HCT116 (cell line): ENCODE data around the gene ZFHX2. TPM values are rescaled to one million over a fixed set of nuclear protein-coding genes. Genes with fewer than 3 reads are reported as not detected.

Source experiments
- ATAC-seq: fragments of 200-7000 bp; cut with Tn5 transposase; 2 replicates; pipeline ENCODE4 v1.9.1; 2020; ENCODE audit warnings: mild to moderate bottlenecking, moderate library complexity
- BruUV-seq: library from RNA; stranded (reverse); fragments of 400-500 nt; replicated peaks from 2 replicates; lab custom pipeline; 2021; lab: Mats Ljungman, UMichigan
- CTCF ChIA-PET: fragments of 300-600 bp; sonication (Branson Sonifier 250); formaldehyde crosslinking; loops from one replicate; lab custom pipeline; 2021; ENCODE audit warnings: antibody characterized with exemption; lab: Charles Lee
- POLR2A ChIA-PET: fragments of 300-600, 350-600 bp; sonication (Branson Sonifier 250); formaldehyde crosslinking; loops from one replicate; lab custom pipeline; 2021; ENCODE audit warnings: antibody characterized with exemption; lab: Charles Lee
- RAD21 ChIA-PET, 2 experiments: fragments of 300-600 bp; sonication (Branson Sonifier 250); formaldehyde crosslinking; loops; one replicate each; lab custom pipeline; 2023; ENCODE audit warnings: low total read pairs in 2 of 2; ENCODE audit not compliant: uncharacterized antibody in 2 of 2, unreplicated experiment in 2 of 2, low non-redundant PET in 1 of 2; lab: Charles Lee
- DNase-seq: peaks from one replicate; pipeline ENCODE4 v3.0.0-alpha.2; 2010; ENCODE audit warnings: low read depth, low spot score
- H2AFZ ChIP-seq: fragments of 200-600 bp; shearing (Covaris generic), sonication (generic); 2 replicates; pipeline ENCODE4 v1.6.1; 2017; ENCODE audit warnings: low read depth, mixed run types, mixed read lengths, antibody characterized with exemption, low read length; ENCODE audit not compliant: poor library complexity, severe bottlenecking
- H3K27ac ChIP-seq: 2 replicates; pipeline ENCODE4 v1.5.1; 2012; ENCODE audit warnings: low read depth, low read length
- H3K27me3 ChIP-seq: fragments of 200-600 bp; sonication (generic); 2 replicates; pipeline ENCODE4 v1.6.1; 2016; ENCODE audit warnings: mixed run types, low read length, mixed read lengths; ENCODE audit not compliant: insufficient read depth
- H3K36me3 ChIP-seq, 2 experiments: fragments of 200-500 bp in 1 of 2; fragments of 200-600 bp in 1 of 2; sonication (Bioruptor generic) in 1 of 2; sonication (generic) in 1 of 2; 2 replicates each; pipeline versions ENCODE4 v1.5.1 to v1.6.1; 2014 to 2016; ENCODE audit warnings: low read length in 2 of 2, inconsistent platforms in 1 of 2, mixed read lengths in 1 of 2, mixed run types in 1 of 2; ENCODE audit not compliant: insufficient read depth in 2 of 2, control insufficient read depth in 1 of 2
- H3K4me1 ChIP-seq, 2 experiments: fragments of 200-600 bp in 1 of 2; sonication (generic) in 1 of 2; 2 replicates each; pipeline versions ENCODE4 v1.5.1 to v1.6.1; 2012 to 2017; ENCODE audit warnings: low read length in 2 of 2, inconsistent platforms in 1 of 2, mild to moderate bottlenecking in 1 of 2, mixed read lengths in 1 of 2, mixed run types in 1 of 2, moderate library complexity in 1 of 2; ENCODE audit not compliant: insufficient read depth in 2 of 2, control insufficient read depth in 1 of 2
- H3K4me2 ChIP-seq: fragments of 200-600 bp; sonication (generic); 2 replicates; pipeline ENCODE4 v1.6.1; 2017; ENCODE audit warnings: mixed run types, low read length, mixed read lengths
- H3K4me3 ChIP-seq, 2 experiments: fragments of 200-600 bp in 1 of 2; sonication (generic) in 1 of 2; replicated peaks in 1 of 2; 2 replicates each; pipeline ENCODE4 v1.5.1; 2011 to 2016; ENCODE audit warnings: low read length in 2 of 2, control low read depth in 1 of 2, low read depth in 1 of 2, mild to moderate bottlenecking in 1 of 2, mixed read lengths in 1 of 2, mixed run types in 1 of 2
- H3K79me2 ChIP-seq: fragments of 200-600 bp; sonication (generic); 2 replicates; pipeline ENCODE4 v1.6.1; 2017; ENCODE audit warnings: mild to moderate bottlenecking, mixed run types, low read length, moderate library complexity, mixed read lengths; ENCODE audit not compliant: insufficient read depth
- H3K9ac ChIP-seq: fragments of 200-600 bp; sonication (generic); 2 replicates; pipeline ENCODE4 v1.6.1; 2016; ENCODE audit warnings: low read length, mixed read lengths
- H3K9me2 ChIP-seq: fragments of 200-600 bp; sonication (generic), shearing (Covaris generic); 2 replicates; pipeline ENCODE4 v1.6.1; 2017; ENCODE audit warnings: mixed run types, mild to moderate bottlenecking, moderate library complexity; ENCODE audit not compliant: insufficient read depth
- H3K9me3 ChIP-seq, 2 experiments: fragments of 200-500 bp in 1 of 2; fragments of 200-600 bp in 1 of 2; sonication (Bioruptor generic) in 1 of 2; sonication (generic) in 1 of 2; 2 replicates each; pipeline ENCODE4 v1.6.1; 2014 to 2017; ENCODE audit warnings: low read length in 2 of 2, mixed read lengths in 2 of 2, inconsistent platforms in 1 of 2, low read depth in 1 of 2, mild to moderate bottlenecking in 1 of 2, mixed run types in 1 of 2, moderate library complexity in 1 of 2; ENCODE audit not compliant: control insufficient read depth in 1 of 2, insufficient read depth in 1 of 2
- H4K20me1 ChIP-seq: fragments of 200-600 bp; sonication (generic), shearing (Covaris generic); 2 replicates; pipeline ENCODE4 v1.6.1; 2017; ENCODE audit warnings: mixed run types, mild to moderate bottlenecking, moderate library complexity; ENCODE audit not compliant: insufficient read depth
- ATF3 ChIP-seq: IDR thresholded peaks from 2 replicates; pipeline ENCODE4 v1.6.1; 2012
- CBX3 ChIP-seq: IDR thresholded peaks from 2 replicates; pipeline ENCODE4 v1.6.1; 2012; ENCODE audit warnings: low read depth
- CEBPB ChIP-seq: IDR thresholded peaks from 2 replicates; pipeline ENCODE4 v1.6.1; 2012; ENCODE audit warnings: low read depth
- CTCF ChIP-seq, 3 experiments: fragments of 200-600 bp in 1 of 3; sonication (generic) in 1 of 3; IDR thresholded peaks in 2 of 3; conservative IDR thresholded peaks in 1 of 3; 2 replicates each; pipeline ENCODE4 v1.5.1; 2012 to 2017; ENCODE audit warnings: low read depth in 2 of 3, low read length in 2 of 3, antibody characterized with exemption in 1 of 3, borderline replicate concordance in 1 of 3, control low read depth in 1 of 3, mild to moderate bottlenecking in 1 of 3, mixed read lengths in 1 of 3, mixed run types in 1 of 3, moderate library complexity in 1 of 3; ENCODE audit not compliant: insufficient read depth in 1 of 3
- ELF1 ChIP-seq: IDR thresholded peaks from 2 replicates; pipeline ENCODE4 v1.6.1; 2012; ENCODE audit warnings: low read depth, borderline replicate concordance
- MAX ChIP-seq: IDR thresholded peaks from 2 replicates; pipeline ENCODE4 v1.6.1; 2012
- POLR2A ChIP-seq: IDR thresholded peaks from 2 replicates; pipeline ENCODE4 v1.7.0; 2011; ENCODE audit warnings: borderline replicate concordance; ENCODE audit not compliant: insufficient read depth, insufficient read length; ENCODE audit errors: extremely low read depth
- POLR2AphosphoS5 ChIP-seq: IDR thresholded peaks from 2 replicates; pipeline ENCODE4 v1.6.1; 2011; ENCODE audit warnings: mild to moderate bottlenecking, low read depth, low read length, moderate library complexity
- RAD21 ChIP-seq: IDR thresholded peaks from 2 replicates; pipeline ENCODE4 v1.6.1; 2012; ENCODE audit warnings: low read depth, mild to moderate bottlenecking
- SIN3A ChIP-seq: IDR thresholded peaks from 2 replicates; pipeline ENCODE4 v1.6.1; 2012; ENCODE audit warnings: low read depth
- SRF ChIP-seq: IDR thresholded peaks from 2 replicates; pipeline ENCODE4 v1.6.1; 2012; ENCODE audit warnings: low read depth
- TCF7L2 ChIP-seq: IDR thresholded peaks from 2 replicates; pipeline ENCODE4 v1.7.0; 2011; ENCODE audit warnings: borderline replicate concordance, inconsistent platforms; ENCODE audit not compliant: insufficient read depth, insufficient read length; ENCODE audit errors: extremely low read depth
- ZBTB33 ChIP-seq: IDR thresholded peaks from 2 replicates; pipeline ENCODE4 v1.6.1; 2011; ENCODE audit warnings: mild to moderate bottlenecking, low read length, moderate library complexity; ENCODE audit not compliant: insufficient replicate concordance; ENCODE audit errors: extremely low read depth
- ZNF274 ChIP-seq: fragments of 200-500 bp; sonication (Bioruptor generic); IDR thresholded peaks from 2 replicates; pipeline ENCODE4 v1.6.1; 2014; ENCODE audit warnings: mild to moderate bottlenecking, low read depth, low read length, inconsistent platforms
- intact Hi-C: fragments of 100-400 bp; cut with micrococcal nuclease; formaldehyde crosslinking; loops from 2 replicates; pipeline ENCODE4 v1.10.0; 2022
- total RNA-seq: library from RNA; stranded (reverse); gene quantifications from one replicate; pipeline ENCODE4 v1.2.1, GENCODE V29; 2021; ENCODE audit not compliant: unreplicated experiment

Gene ZFHX2
- total RNA-seq, 1 experiment from 2014 or later: 3.6 TPM

GRCh38 chr14:23559926-23560520 lies 8.5 kb upstream of the ZFHX2 start:
- H2AFZ ChIP-seq: no peak overlapping the region
- intact Hi-C loops: loop anchor here (1.0 to 5.0 kb wide), 2 partner anchors 232 to 293 kb away; no protein-coding TSS in a partner anchor
- peaks cover 16 to 22% of the 10 kb centered on the region in 2 experiments; a peak in 3 of 4 replicates for H3K36me3 ChIP-seq
- POLR2A ChIA-PET: no interaction called here
- no peak for ATAC-seq
- H3K79me2 ChIP-seq: peaks cover 6% of the 10 kb centered on the region; the same call in 1 of the 2 replicates
- CTCF ChIA-PET: interaction anchor here (0.7 to 6.0 kb wide), 11 partner anchors 8 to 439 kb away, joined by 3 to 69 read pairs (median 4); partner anchors contain the start of genes AP1G2 and PABPN1
- no peak overlapping the region for H3K4me3 ChIP-seq
- H3K27ac ChIP-seq: no peak overlapping the region
- H4K20me1 ChIP-seq: no peaks in the 10 kb centered on the region
- RAD21 ChIA-PET: no interaction called here
- H3K4me2 ChIP-seq: no peak overlapping the region
- TF ChIP-seq MAX (no peak), ATF3 (no peak), SRF (no peak), CEBPB (no peak), CBX3 (no peak), SIN3A (no peak), RAD21 (no peak), POLR2AphosphoS5 (no peak), TCF7L2 (no peak), CTCF (IDR thresholded peaks at IDR 0.05 in 2 of 3, conservative IDR thresholded peaks at IDR 0.05 in 1 of 3; ENCODE audit: borderline replicate concordance in 1 of 3, insufficient read depth in 1 of 3, low read depth in 2 of 3, low read length in 2 of 3) (no peak), POLR2A (no peak), ELF1 (no peak), ZBTB33 (no peak), ZNF274 (no peak)
- H3K27me3 ChIP-seq: no peaks in the 10 kb centered on the region
- no peak for DNase-seq
- no peaks in the 10 kb centered on the region for H3K9me3 ChIP-seq
- peaks cover 5 to 16% of the 10 kb centered on the region in 2 experiments; a peak in 2 of 4 replicates for H3K4me1 ChIP-seq
- H3K9me2 ChIP-seq: no peaks in the 10 kb centered on the region
- no TSS peak for BruUV-seq
- H3K9ac ChIP-seq: no peak overlapping the region
